ENCODE results near the gene TPK1.
"Not testable (repeated sequence)": the region's sequence is repeated elsewhere in the genome, so short reads cannot be mapped to it uniquely, and the experiment has no call there.

TPK1 gene

GRCh38 chr7:144777005-144777839, 58.6 kb downstream of the TPK1 start:
- DNase-seq = no peak

DNA sequence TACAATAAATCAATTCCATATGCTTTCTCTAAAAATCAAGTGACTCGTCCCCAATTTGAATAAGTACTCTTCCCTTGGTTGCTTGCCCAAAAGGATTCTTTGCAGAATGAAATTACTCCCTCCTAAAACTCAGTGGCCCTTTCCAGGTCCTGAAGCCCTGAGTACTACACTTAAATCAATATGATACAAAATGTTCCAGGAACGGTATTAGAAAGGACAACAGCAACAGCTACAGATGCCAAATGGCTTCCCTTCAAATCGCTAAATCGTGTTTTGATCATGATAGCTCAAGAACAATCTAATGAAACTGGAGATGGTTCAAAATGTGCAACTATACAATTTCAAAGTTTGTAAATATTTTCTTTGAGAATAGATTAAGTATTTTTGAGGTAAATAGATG, 59.4 kb downstream of the TPK1 start:
- DNase-seq = no peak

DNA sequence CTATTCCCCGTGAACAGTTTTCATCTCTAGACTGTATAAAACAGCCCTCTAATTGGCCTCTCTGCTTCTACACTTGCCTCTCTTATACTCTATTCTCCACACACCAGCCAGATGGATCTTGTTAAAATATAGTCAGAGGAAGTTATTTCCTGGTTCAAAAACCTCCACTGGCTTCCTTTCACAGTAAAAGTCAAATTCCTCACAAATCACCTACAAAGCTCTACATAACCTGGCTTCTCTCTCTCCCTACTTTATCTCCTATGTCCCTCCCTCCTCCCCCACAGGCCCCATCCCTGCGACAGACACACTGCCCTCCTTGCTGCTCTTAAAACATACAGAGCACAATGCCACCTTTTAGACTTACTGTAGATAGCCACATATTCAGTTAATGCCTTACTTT, 60.1 kb downstream of the TPK1 start:
- DNase-seq = no peak

DNA sequence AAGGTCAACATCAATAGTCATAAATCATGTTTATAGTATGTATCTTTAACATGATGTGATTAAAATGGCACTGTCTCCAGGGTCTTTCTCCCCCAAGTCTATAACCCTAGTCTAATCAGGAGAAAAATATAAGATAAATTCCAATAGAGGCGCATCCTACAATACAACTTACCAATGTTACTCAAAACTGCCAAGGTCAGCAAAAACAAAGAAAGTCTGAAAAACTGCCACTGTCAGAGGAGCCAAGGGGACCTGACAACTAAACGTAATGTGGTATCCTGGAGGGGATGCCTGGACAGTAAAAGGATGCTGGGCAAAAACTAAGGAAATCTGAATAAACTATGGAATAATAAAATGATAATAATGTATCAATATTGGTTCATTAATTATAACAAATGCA, 63.9 kb downstream of the TPK1 start:
- DNase-seq = no peak

DNA sequence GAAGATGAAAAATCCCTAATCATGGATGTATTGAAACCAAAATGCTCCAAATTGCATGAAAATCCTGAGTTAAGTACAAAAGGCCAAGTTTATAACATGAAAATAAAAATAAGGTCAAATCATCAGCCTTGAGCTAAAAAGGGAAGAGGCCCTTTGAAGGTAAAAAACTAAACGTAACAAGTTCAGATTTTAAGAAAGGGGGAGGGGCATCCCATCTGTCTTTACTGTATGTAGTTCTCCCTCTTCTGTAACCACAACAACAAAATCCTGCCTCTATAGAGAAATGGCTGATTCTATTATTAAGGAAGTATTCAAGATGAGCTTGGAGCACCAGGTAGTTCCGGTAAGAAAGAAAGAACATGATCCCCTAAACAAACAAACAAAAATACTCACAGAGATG, 64.7 kb downstream of the TPK1 start:
- DNase-seq = no peak

DNA sequence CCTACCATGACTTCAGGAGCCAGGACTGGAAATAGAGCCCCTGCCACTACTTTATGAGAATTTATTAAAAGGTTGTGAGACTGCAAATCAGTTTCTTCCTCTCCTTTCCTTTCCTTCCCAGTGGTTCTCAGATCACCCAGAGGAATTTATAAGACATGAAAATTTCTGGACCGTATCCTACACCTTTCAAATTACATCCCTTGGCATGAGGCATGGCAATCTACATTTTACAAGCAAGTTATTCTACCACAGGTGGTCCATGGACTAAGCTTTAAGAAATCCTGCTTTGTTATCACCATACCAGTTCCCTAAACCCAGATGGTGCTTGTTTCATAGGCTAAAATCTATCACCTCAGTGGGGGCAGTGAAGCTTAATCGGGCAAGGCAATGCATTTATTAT, 66.5 kb downstream of the TPK1 start:
- DNase-seq = no peak

DNA sequence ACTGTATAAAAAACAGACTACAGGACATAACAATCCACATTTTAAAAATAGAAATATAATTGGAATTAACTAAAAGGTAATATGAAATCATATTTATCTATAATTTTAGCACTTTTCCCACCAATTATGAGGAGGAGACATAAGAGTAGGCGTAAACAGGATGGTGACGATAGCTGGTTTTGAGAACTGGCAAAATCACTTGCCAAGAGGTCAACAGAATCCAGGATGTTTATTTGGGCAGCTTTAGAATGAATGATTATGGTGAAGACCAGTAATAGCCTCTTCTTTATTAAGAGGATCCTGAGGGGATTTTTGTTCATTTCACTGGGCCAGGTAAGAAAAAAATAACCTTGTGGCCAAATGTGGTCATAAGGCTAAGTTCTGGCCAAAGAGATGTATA, 67.2 kb downstream of the TPK1 start:
- DNase-seq = no peak

- no peak for DNase-seq
Observed at GRCh38 chr7:144763291-144763690, 72.6 kb downstream of the TPK1 start.

DNA sequence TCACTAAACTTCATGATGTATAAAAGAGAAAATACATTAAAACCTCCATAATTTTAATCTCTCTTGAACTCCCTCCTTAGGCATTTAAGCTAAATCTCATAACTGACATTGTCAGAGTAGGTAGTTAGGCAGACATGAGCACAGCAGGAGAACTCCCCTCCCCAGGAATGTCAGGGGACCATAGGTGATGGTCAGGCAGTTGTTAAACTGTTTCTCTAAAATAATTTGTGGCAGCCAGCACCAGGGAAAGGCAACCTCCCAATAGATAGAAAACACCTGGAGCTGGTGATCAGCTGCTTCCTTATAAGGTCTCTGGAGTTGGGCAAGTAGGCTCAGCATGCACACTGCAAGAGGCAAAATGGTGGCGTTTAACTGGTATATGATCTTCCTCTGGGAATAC, 73.0 kb downstream of the TPK1 start:
- no peak for DNase-seq

GRCh38 chr7:144761493-144761892, 74.4 kb downstream of the TPK1 start:
- no peak for DNase-seq

DNA sequence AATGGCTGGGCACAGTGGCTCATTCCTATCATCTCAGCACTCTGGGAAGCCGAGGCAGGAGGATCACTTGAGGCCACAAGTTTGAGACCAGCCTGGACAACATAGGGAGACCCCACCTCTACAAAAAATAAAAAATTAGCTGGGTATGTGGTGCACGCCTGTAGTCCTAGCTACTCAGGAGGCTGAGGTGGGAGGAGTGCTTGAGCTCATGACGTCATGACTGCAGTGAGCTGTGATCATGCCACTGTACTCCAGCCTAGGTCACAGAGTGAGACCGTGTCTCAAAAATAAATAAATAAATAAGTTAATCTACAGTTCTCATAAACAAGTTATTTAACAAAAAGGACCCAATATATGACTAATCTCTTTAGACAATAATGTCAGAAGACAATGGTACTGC, 76.2 kb downstream of the TPK1 start:
- DNase-seq = no peak

DNA sequence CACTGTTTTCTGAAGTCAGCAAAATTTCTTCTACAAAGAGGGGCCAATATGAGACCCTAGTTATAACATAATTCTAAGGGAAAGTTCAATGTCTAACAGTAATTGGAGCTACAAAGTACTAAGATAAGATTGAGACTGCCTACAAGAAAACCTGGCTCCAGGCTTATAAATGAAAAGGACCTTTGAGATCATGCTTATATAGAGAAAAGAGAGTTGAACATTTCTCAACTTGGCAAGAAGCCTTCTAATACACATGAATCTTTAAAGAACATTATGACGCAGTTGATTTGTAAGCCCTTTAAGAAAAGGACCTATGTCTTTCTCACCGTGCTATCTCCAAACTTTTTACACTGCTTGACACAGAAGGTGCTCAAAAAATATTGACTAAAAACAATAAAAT, 87.9 kb downstream of the TPK1 start:
- DNase-seq = no peak

DNA sequence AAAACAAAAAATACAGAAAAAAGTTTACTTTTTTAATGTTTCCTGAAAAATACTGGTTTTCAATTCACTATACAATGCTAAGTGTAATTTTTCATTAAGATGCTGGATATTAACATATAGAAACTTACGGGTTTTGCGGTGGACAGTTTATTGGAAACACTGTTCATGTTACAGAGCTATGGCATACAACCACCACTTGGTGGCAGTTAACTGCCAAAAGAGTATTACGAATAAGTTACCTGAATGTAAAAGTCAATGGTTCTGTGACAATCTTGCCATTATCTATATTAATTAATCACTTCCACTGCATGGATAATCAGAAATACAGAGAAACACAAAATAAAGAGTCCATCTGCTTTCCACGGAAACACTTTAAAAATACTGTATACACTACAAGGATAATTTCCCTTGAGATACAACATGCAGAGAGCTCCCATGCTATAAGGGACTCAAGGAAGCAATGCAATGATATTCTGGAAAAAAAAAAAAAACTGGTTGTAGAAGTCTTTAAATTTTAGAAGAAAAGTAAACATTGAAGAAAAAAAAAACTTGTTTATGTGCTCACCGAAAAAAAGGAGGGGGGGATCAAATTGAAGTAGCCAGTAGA, 97.0 kb downstream of the TPK1 start:
- DNase-seq = peak; percentile 8 to 21

DNA sequence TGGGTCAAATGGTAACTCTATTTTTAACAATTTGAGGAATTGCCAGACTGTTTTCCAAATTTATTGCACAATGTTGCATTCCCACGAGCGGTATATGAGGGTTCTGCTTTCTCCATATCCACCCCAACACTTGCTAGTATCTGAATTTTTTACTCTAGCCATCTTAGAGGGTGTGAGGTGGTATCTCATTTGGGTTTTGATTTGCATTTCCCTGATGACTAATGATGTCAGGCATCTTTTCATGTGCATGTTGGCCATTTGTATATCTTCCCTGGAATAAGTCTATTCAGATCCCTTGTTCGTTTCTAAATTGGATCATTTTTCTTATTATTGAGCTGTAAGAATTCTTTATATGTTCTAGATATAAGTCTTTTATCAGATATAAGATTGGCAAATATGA, 97.7 kb downstream of the TPK1 start:
- no peak for DNase-seq

DNA sequence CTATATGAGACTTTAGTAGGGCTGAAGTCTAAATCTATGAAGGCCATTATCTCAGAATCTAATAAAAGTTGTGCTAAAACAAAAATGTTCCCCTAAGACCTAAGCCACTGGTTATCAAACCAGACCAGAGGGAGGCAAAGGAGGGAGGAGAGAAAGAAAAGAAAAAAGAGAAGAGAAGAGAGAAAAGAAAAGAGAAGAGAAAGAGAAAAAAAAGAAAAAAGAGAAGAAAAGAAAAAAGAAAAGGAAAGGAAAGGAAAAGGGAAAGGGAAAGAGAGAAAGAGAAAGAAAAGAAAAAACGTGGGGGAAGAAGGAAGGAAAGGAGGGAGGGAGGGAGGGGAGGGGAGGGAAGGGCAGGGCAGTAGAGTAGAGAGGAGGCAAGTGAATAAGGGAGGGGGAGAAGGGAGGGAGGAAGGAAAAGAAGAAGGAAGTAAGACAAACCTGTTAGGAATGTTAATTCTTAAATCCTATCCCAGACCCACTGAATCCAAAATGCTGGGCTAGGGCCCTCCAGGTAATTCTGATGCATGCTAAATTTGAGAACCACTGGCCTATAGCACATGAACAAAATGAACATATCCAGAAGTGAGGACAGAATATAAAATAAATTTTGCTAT, 98.9 kb downstream of the TPK1 start:
- DNase-seq = no peak

- no peak for DNase-seq
Observed at GRCh38 chr7:144735505-144736276, 100.2 kb downstream of the TPK1 start.

GRCh38 chr7:144731661-144732351, 104.0 kb downstream of the TPK1 start:
- no peak for DNase-seq

- no peak for DNase-seq
Observed at GRCh38 chr7:144730224-144730623, 105.6 kb downstream of the TPK1 start.

DNA sequence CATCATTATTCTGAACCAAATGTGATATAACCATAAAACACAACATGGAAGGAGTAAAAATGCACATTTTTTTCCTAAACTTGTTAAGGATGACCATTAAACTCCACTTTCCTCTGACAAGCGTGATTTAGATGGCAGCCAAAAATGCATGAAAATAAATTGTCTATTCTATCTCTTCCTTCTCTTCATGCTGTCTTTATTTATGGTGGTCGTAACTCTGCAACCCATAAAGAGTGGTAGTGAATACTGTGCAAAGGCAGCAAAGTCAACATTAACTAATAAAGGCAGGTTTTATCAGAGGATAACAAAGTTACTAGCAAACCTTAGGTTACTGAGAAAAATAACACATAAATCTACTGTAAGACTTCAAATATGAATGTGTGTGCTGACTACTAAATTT, 106.6 kb downstream of the TPK1 start:
- DNase-seq = no peak

GRCh38 chr7:144728551-144728950, 107.3 kb downstream of the TPK1 start:
- DNase-seq = no peak

- DNase-seq = not testable (repeated sequence)
Observed at GRCh38 chr7:144726840-144727239, 109.0 kb downstream of the TPK1 start.

GRCh38 chr7:144725070-144725469, 110.8 kb downstream of the TPK1 start:
- DNase-seq = no peak

DNA sequence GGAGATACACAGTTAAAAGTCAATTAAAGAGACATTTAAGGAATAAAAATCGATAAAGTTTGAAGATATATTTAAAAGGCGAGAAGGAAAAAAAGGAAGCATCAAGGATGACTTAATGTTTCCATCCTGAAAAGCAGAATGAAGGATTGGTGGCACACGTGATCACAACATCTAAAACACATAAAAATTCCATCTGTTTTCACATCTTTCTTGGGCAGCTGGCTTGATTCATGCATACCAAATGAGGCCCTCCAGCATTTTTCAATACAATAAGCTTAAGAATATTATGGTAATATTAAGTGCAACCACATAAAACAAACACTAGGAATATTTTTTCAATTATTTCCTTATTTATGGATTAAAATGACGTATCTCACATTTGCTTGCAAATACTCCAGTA, 112.6 kb downstream of the TPK1 start:
- no peak for DNase-seq
